DMS53 treated with DMSO at 0.1 percent for 48 hours (cell line): ENCODE results near the gene TAC3.
"Not testable (repeated sequence)": the region's sequence is repeated elsewhere in the genome, so short reads cannot be mapped to it uniquely, and the experiment has no call there.

Experiments used
- DNase-seq: peaks from one replicate; lab custom pipeline; 2025; ENCODE audit not compliant: unreplicated experiment; lab: John Stamatoyannopoulos, UW

The TAC3 gene

GRCh38 chr12:57016348-57016747, at the start of gene TAC3:
TSS of gene TAC3 (minus strand) at chr12:57016529. CDS start at chr12:57015797, 732 bp downstream.
- no peak for DNase-seq

DNA sequence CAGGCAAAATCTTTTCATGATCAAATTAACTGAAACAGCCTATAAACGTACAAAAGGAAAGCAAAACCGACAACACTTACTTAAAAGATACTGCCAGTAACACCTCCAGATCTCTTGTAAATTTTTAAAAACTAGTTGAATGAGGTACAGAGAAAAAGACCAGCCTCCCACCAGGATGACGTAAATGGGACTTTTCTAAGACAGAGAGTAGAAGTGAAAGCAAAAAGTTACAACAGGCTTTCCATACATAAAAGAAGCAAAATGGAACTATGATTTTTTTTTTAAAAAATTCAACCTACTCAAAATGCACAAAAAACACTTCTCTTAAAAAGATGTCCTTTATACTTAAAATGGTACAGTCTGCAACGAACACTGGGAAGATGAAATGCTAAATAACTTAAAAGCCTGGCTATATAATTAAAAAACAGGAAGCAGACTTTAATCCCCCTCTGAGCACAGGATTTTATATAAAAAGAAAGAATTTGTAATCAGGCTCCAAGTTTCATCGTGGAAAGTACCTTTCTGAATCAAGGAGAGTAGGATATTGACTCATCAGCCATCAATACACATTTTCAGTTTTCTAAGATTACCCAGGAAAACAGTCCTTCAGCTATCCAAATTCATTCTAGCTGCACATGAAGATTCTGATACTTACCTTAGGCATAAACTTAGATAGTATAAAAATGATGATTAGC, 47.8 kb upstream of the TAC3 start:
- no peak for DNase-seq

- no peak for DNase-seq
Measured at GRCh38 chr12:57058454-57058853, 42.1 kb upstream of the TAC3 start.

DNA sequence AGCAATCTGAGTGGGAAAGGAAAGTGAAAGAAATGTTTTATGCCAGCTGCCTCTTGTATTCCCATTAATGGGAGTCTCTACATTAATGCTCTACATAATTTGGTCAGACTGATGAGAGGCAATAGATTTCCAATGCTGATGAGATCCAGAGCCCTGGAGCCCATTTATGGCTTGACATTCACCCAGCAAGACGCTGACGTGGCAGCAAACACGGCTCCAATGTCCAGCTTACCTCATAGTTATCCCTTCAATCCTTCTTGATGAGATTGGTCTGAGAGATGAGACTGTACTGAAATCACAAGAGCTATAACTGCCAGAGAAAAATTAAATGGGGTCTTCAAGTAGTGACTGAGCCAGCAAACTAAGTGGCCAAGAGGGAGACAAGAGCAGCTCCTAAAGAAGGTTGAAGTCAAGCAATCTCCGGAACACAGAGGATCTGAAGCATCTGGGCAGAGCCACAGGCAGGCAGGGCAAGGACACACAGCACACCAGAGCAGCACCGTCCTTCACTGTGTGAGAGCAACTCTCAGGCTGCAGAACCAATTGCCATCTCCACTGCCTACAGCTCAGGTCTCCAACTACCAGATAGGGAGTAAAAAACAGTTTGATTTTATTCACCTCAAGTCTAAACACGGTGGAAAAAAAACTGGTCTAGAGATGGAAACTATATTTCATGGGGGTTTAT, 40.9 kb upstream of the TAC3 start:
- DNase-seq = no peak

GRCh38 chr12:57055824-57056223, 39.5 kb upstream of the TAC3 start:
- DNase-seq = no peak

DNA sequence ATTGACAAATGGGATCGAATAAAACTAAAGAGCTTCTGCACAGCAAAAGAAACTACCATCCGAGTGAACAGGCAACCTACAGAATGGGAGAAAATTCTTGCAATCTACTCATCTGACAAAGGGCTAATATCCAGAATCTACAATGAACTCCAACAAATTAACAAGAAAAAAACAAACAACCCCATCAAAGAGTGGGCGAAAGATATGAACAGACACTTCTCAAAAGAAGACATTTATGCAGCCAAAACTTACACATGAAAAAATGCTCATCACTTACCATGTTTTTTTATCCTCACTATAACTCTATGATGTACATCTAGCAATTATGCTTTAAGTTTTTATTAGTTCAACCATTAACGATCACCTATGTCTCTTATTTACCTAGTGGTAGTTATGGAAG, 37.6 kb upstream of the TAC3 start:
- DNase-seq = not testable (repeated sequence)

DNA sequence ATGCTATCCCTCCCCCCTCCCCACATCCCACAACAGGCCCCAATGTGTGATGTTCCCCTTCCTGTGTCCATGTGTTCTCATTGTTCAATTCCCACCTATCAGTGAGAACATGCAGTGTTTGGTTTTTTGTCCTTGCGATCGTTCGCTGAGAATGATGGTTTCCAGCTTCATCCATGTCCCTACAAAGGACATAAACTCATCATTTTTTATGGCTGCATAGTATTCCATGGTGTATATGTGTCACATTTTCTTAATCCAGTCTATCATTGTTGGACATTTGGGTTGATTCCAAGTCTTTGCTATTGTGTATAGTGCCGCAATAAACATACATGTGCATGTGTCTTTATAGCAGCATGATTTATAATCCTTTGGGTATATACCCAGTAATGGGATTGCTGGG, 36.8 kb upstream of the TAC3 start:
- DNase-seq = not testable (repeated sequence)

GRCh38 chr12:57051011-57051410, 34.7 kb upstream of the TAC3 start:
- no peak for DNase-seq

DNA sequence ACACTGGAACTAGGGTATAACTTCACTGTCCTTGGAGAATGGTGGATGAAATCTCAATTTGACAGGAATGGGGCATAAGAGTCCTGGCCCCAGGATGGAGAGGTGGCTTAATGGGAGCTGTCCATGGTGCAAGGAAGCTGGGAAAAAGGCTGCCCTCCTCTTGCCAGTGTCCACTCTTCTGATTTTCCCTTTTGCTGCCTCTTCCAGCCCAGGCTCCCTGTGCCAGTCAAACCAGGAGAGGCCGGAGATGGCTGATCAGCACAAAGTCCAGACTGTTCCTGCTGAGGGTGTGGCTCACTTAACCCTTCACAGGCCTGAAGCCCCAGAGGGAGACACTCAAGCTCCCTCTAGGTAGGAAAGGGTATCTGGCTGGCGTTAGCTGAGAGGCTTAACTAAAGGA, 33.6 kb upstream of the TAC3 start, which contains the start of gene MYO1A:
Gene MYO1A, minus strand, starts transcription at position 240 of the 400 bp plus-strand sequence. CDS start 1,806 bp downstream, outside the sequence.
- DNase-seq = no peak

DNA sequence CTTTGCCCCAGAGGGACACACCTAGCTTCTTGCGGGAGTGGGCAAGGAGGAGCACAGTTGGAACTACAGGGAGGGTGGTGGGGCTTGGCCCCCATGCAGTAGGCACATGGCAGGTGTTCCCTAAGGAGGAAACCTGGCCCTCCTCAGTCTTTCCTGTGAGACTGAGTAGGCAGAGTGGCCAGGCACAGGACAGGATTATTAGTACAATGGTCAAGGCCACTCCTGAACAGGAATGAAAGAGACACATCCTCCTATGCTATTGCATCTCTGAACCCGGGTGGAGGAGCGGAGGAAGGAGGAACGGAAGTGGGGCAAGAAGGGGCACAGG, 32.8 kb upstream of the TAC3 start:
- DNase-seq = no peak

- DNase-seq = no peak
Measured at GRCh38 chr12:57048423-57049118, 32.2 kb upstream of the TAC3 start.

- DNase-seq = no peak
Measured at GRCh38 chr12:57047981-57048380, 31.7 kb upstream of the TAC3 start.

GRCh38 chr12:57046947-57047890, 30.9 kb upstream of the TAC3 start:
- DNase-seq = no peak

GRCh38 chr12:57046086-57046791, 29.9 kb upstream of the TAC3 start:
- no peak for DNase-seq

- DNase-seq = no peak
Measured at GRCh38 chr12:57044889-57045288, 28.6 kb upstream of the TAC3 start.

DNA sequence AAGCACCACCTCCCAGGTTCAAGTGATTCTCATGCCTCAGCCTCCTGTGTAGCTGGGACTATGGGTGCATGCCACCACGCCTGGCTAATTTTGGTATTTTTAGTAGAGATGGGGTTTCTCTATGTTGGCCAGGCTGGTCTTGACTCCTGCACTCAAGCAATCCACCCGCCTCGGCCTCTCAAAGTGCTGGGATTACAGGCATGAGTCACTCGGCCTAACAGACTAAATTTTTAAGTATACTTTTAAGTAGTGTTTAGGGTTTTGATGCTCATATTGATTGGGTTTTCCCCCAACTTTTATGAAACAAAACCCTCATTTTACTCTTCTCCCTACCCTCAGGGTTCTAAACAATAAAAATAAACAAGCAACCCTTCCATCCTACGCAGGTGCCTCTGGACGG, 28.1 kb upstream of the TAC3 start:
- DNase-seq = no peak

DNA sequence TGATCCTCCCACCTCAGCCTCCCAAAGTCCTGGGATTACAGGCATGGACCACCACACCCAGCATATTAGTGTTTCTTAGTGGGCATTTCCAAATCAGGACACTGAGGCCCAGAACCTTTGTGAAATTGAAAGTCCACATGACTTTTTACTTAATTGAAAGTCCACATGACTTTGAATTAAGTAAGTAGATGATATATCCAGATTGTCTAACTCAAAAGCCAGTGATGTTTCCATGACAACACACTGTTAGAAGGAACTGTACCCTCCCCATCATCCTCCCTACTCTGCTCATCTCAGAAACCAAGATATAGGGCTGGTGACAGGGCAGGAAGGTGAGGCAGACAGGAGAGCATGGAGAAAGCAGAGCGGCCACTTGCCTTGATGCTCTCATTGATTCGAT, 26.4 kb upstream of the TAC3 start:
- DNase-seq = no peak

DNA sequence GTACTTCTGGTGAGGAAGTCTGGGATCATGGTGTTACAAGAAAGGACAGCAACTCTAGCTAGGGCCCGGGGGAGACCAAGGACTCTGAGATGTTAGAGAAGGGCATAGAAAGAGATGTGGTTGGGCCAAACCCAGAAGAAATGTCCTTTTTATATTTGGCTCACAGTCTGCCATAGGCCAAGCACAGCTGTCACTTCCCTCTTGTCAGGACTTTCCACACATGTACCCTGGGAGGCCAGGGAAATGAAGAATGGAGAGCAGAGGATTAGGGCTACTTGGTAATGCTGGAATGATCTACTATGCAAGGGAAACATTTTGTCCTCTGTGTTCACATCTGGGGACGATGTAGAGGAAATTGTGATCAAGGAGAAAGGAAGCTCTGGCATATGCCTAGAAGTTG, 24.4 kb upstream of the TAC3 start:
- DNase-seq = no peak

DNA sequence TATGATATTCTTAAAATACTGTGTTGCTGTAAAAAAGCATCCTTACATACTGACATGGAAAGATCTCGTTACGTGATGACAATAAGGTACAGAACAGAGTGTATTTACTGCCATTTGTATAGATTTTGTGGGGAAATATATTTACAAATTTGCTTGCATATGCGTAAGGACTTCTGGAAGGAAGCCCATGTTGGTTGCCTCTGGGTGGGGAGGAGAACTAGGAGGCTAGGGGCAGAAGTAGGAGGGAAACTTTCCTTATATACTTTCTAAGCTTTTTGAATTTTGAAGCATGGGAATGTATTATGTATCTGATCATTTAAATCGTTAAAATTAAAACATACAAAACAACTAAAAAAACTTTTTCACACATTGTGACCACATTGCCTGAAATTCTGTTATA, 23.9 kb upstream of the TAC3 start:
- DNase-seq = no peak

DNA sequence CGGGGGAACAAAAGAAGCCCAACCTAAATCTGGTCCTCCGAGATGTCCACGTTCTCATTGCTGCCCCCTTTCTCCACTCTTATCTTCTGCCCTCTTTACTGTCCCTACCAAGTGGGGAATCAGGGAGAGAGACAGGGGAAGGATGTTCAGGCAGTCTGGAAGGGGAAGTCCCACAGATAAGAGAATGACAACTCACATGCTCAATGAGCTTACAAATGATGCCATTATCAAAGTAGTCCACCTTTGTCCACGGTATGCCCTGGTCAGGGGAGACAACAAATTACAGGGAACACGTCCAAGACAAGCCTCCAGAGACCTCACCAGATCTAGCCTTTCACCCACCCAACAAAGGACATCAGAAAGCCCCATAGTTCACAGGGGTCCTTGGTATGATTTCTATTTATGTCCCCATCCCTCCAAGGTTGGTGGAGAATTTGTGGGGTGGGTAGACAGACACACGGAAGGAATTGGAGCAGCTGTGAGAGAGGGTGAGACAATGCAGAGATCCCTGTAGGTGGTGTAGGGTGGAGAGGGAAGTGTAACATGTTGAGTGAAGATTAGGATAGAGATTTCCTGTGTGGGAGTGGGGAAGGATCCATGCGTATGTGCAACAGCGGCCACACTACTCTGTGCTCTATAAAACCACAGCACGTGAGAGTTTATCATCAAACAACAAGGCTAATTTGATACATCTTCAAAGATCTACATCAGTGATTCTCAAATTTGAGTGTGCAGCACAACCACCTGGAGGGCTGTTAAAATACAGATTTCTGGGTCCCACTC, 22.9 kb upstream of the TAC3 start:
- DNase-seq = no peak
